CD4-positive, alpha-beta T cell (primary cell): ENCODE measurements around the gene BIRC6. TPM values are rescaled to one million over a fixed set of nuclear protein-coding genes. Genes with fewer than 3 reads are reported as not detected.

Source experiments
- ATAC-seq: fragments of 200-7000 bp; cut with Tn5 transposase; one replicate; pipeline ENCODE4 v1.10.0; 2022; ENCODE audit warnings: mild to moderate bottlenecking; ENCODE audit not compliant: poor library complexity
- CTCF ChIA-PET: fragments of 350-600 bp; sonication (Branson Sonifier 250); formaldehyde crosslinking; loops from one replicate; lab custom pipeline; 2021; ENCODE audit warnings: antibody characterized with exemption, inconsistent platforms; lab: Charles Lee
- POLR2A ChIA-PET: fragments of 350-600 bp; sonication (Branson Sonifier 250); formaldehyde crosslinking; loops from one replicate; lab custom pipeline; 2021; ENCODE audit warnings: antibody characterized with exemption, inconsistent platforms; lab: Charles Lee
- DNase-seq, 14 experiments: peaks; one replicate each; pipeline ENCODE4 v3.0.0-alpha.2; 2013 to 2020; ENCODE audit warnings: mixed read lengths in 2 of 14
- H3K27ac ChIP-seq, 2 donors: one replicate each; pipeline versions ENCODE4 v1.5.1 to v1.7.0; 2013; ENCODE audit warnings: low read length in 2 of 2, low read depth in 1 of 2, mild to moderate bottlenecking in 1 of 2
- H3K27me3 ChIP-seq, 2 experiments: 1 replicate in 1 of 2; 2 replicates in 1 of 2; pipeline versions ENCODE4 v1.6.1 to v1.7.0; 2013; ENCODE audit warnings: low read length in 2 of 2, control low read depth in 1 of 2, mild to moderate bottlenecking in 1 of 2, moderate library complexity in 1 of 2; ENCODE audit not compliant: insufficient read depth in 2 of 2, control insufficient read depth in 1 of 2
- H3K36me3 ChIP-seq: one replicate; pipeline ENCODE4 v1.6.1; 2013; ENCODE audit warnings: low read length, control low read depth; ENCODE audit not compliant: insufficient read depth
- H3K4me1 ChIP-seq: one replicate; pipeline ENCODE4 v1.6.1; 2013; ENCODE audit warnings: low read length, control low read depth; ENCODE audit not compliant: insufficient read depth
- H3K4me3 ChIP-seq: one replicate; pipeline ENCODE4 v1.5.1; 2013; ENCODE audit warnings: mild to moderate bottlenecking, low read length, moderate library complexity
- H3K9me3 ChIP-seq, 2 experiments: 1 replicate in 1 of 2; 2 replicates in 1 of 2; pipeline versions ENCODE4 v1.6.1 to v1.7.0; 2013; ENCODE audit warnings: low read length in 2 of 2, mild to moderate bottlenecking in 2 of 2, control low read depth in 1 of 2, moderate library complexity in 1 of 2; ENCODE audit not compliant: control insufficient read depth in 1 of 2, insufficient read depth in 1 of 2
- H3K27ac Mint-ChIP-seq: one replicate; pipeline ENCODE4 v1.8.0; 2020; ENCODE audit warnings: mixed read lengths
- H3K27me3 Mint-ChIP-seq: one replicate; pipeline ENCODE4 v1.8.0; 2021; ENCODE audit warnings: mixed read lengths
- H3K36me3 Mint-ChIP-seq: one replicate; pipeline ENCODE4 v1.8.0; 2021; ENCODE audit warnings: low read depth, mixed read lengths
- H3K4me1 Mint-ChIP-seq: one replicate; pipeline ENCODE4 v1.8.0; 2021; ENCODE audit warnings: low read depth, mixed read lengths
- H3K4me3 Mint-ChIP-seq: one replicate; pipeline ENCODE4 v1.8.0; 2020; ENCODE audit warnings: mild to moderate bottlenecking, mixed read lengths
- H3K9me3 Mint-ChIP-seq: one replicate; pipeline ENCODE4 v1.8.0; 2020; ENCODE audit warnings: mixed read lengths
- intact Hi-C, 2 experiments: fragments of 100-400 bp; cut with DNase I in 1 of 2; cut with micrococcal nuclease in 1 of 2; formaldehyde crosslinking; loops; one replicate each; pipeline versions ENCODE4 v1.15.1 to v1.9.0; 2023 to 2025; cut with DNase I, micrococcal nuclease
- total RNA-seq, 174 experiments: library from RNA in 2 of 174; stranded (reverse) in 2 of 174; gene quantifications; one replicate each; pipeline ENCODE4 v1.2.3 and lab custom pipeline; 2021 to 2026
- TF ChIP-seq, protein P1 (sequence below): fragments of 200-600 bp; IDR thresholded peaks from one replicate; pipeline ENCODE4 v1.8.0; 2022; ENCODE audit warnings: antibody characterized with exemption, mild to moderate bottlenecking

The BIRC6 gene
- total RNA-seq, 2 experiments from 2014 or later: 110 to 113 TPM

DNA sequence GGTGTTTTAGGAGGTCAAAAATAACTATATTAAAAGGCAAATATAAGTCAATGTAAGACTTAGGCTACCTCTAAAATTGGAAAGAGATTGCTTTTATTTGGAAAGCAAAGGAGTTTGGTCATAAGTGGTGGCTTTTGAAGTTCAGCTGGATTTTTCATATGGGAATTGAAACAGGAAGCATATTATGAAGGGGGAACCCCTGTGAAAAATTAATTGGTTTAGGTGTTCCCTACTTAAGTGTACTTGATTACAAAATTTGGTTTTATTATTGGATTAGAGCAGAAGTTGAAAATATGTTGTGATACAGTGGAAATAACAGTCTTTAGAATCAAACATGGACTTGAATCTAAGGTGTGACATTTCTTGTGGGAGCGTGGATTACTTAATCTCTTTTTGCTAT lies 149.6 kb downstream of the BIRC6 start:
- DNase-seq: no peak
- Histone ChIP-seq H3K4me3 (no peak overlapping the region), H3K27ac (no peak overlapping the region), H3K27me3 (no peaks in the 10 kb centered on the region), H3K9me3 (no peaks in the 10 kb centered on the region), H3K36me3 (peaks cover 69% of the 10 kb centered on the region), H3K4me1 (no peaks in the 10 kb centered on the region)
- TF ChIP-seq, protein P1, sequence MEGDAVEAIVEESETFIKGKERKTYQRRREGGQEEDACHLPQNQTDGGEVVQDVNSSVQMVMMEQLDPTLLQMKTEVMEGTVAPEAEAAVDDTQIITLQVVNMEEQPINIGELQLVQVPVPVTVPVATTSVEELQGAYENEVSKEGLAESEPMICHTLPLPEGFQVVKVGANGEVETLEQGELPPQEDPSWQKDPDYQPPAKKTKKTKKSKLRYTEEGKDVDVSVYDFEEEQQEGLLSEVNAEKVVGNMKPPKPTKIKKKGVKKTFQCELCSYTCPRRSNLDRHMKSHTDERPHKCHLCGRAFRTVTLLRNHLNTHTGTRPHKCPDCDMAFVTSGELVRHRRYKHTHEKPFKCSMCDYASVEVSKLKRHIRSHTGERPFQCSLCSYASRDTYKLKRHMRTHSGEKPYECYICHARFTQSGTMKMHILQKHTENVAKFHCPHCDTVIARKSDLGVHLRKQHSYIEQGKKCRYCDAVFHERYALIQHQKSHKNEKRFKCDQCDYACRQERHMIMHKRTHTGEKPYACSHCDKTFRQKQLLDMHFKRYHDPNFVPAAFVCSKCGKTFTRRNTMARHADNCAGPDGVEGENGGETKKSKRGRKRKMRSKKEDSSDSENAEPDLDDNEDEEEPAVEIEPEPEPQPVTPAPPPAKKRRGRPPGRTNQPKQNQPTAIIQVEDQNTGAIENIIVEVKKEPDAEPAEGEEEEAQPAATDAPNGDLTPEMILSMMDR: no peak
- intact Hi-C loops: no loop called here
- Mint-ChIP-seq H3K36me3 (peaks cover 87% of the 10 kb centered on the region), H3K4me3 (no peak overlapping the region), H3K27ac (peak overlapping the region; percentile 38), H3K9me3 (no peaks in the 10 kb centered on the region), H3K27me3 (no peaks in the 10 kb centered on the region), H3K4me1 (no peaks in the 10 kb centered on the region)
- no peak for ATAC-seq
- POLR2A ChIA-PET: no interaction called here
- CTCF ChIA-PET: interaction anchor here (1.1 kb wide), 1 partner anchor 10 kb away, joined by 3 read pairs; no protein-coding TSS in a partner anchor

DNA sequence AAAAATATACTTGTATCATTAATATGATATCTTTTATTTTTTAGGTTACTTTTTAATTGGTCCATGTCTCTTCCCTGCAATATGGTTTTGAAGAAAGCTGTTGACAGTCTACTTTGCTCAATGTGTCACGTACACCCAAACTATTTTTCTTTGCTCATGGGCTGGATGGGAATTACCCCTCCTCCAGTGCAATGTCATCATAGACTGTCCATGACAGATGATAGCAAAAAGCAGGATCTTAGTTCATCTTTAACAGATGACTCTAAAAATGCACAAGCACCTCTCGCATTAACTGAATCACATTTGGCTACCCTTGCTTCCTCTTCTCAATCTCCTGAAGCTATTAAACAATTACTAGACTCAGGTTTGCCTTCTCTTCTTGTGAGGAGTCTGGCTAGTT lies 158.1 kb downstream of the BIRC6 start:
- ChIA-PET CTCF (no interaction called here), POLR2A (no interaction called here)
- Histone ChIP-seq H3K36me3 (peaks cover 79% of the 10 kb centered on the region), H3K4me3 (no peak overlapping the region), H3K4me1 (no peaks in the 10 kb centered on the region), H3K27me3 (no peaks in the 10 kb centered on the region), H3K9me3 (no peaks in the 10 kb centered on the region), H3K27ac (no peak overlapping the region)
- intact Hi-C loops: no loop called here
- TF ChIP-seq, protein P1: no peak
- Mint-ChIP-seq H3K4me3 (no peak overlapping the region), H3K9me3 (no peaks in the 10 kb centered on the region), H3K27me3 (no peaks in the 10 kb centered on the region), H3K36me3 (peaks cover 86% of the 10 kb centered on the region), H3K27ac (no peak overlapping the region), H3K4me1 (no peaks in the 10 kb centered on the region)
- no peak for DNase-seq
- no peak for ATAC-seq

DNA sequence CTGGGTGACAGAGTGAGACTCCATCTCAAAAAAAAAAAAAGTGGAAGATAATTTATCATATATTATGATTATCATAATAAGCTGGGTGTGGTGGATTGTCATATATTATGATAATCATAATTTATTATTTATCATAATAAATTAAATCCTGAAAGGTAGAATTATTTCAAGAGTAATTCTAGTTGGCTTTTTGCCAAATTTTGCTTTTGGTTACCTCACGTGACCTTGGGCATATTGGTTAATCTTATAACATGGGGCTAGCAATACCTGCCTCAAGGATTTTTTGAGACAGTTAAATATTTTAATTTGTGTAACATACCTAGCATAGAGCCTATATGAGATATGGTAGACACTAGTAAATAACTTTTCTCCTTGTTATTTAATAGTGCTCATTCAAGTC lies 159.7 kb downstream of the BIRC6 start:
- peaks cover 88% of the 10 kb centered on the region for H3K36me3 Mint-ChIP-seq
- no peaks in the 10 kb centered on the region for H3K27me3 Mint-ChIP-seq
- no peak overlapping the region for H3K4me3 ChIP-seq
- H3K4me1 Mint-ChIP-seq: no peaks in the 10 kb centered on the region
- peaks cover 83% of the 10 kb centered on the region for H3K36me3 ChIP-seq
- no peak overlapping the region for H3K27ac ChIP-seq
- H3K4me3 Mint-ChIP-seq: no peak overlapping the region
- H3K27me3 ChIP-seq: no peaks in the 10 kb centered on the region
- ChIA-PET POLR2A (interaction anchor here (0.6 kb wide), 1 partner anchor 27 kb away, joined by 3 read pairs; no protein-coding TSS in a partner anchor), CTCF (interaction anchor here (0.7 to 0.8 kb wide), 2 partner anchors 10 to 23 kb away, joined by 3 read pairs; no protein-coding TSS in a partner anchor)
- H3K4me1 ChIP-seq: no peaks in the 10 kb centered on the region
- H3K27ac Mint-ChIP-seq: no peak overlapping the region
- H3K9me3 ChIP-seq: no peaks in the 10 kb centered on the region
- H3K9me3 Mint-ChIP-seq: no peaks in the 10 kb centered on the region
- intact Hi-C loops: no loop called here
- no peak for ATAC-seq
- DNase-seq: no peak
- TF ChIP-seq, protein P1: no peak
